ENCODE results near the gene IGFL2. TPM values are rescaled to one million over a fixed set of nuclear protein-coding genes. Genes with fewer than 3 reads are reported as not detected.

Gene IGFL2
- total RNA-seq, 2 experiments from 2014 or later, result not detected

DNA sequence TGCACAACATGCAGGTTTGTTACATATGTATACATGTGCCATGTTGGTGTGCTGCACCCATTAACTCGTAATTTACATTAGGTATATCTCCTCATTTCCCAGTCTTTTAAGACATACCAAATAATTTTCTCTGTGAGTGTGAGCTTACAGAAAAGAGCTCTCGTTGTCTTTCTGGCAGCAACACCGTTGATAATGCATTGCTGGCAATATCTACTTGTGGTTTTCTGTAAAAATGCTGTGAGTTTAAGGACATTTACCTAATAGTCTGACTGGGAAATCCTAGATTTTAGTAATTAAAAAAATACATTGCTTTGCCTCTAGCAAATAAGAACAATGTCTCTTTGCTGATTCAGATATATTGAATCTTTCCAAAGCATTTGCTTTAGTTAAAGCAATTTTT is 31.9 kb upstream of the IGFL2 start:
- H4K20me1 ChIP-seq (ENCODE audit: insufficient read depth, low read length), result no peaks in the 10 kb centered on the region
- H3K9me3 ChIP-seq (ENCODE audit: low read length), result no peaks in the 10 kb centered on the region
- no peaks in the 10 kb centered on the region for H3K36me3 ChIP-seq (ENCODE audit: insufficient read depth, low read length)
- DNase-seq (ENCODE audit: low spot score), result no peak
- no peaks in the 10 kb centered on the region for H3K79me2 ChIP-seq (ENCODE audit: insufficient read depth, low read depth, low read length)
- no peaks in the 10 kb centered on the region for H3K4me1 ChIP-seq (ENCODE audit: insufficient read depth, low read length, poor library complexity, severe bottlenecking)
- BruUV-seq (replicated peaks), result no TSS peak
- TF ChIP-seq, protein P1, sequence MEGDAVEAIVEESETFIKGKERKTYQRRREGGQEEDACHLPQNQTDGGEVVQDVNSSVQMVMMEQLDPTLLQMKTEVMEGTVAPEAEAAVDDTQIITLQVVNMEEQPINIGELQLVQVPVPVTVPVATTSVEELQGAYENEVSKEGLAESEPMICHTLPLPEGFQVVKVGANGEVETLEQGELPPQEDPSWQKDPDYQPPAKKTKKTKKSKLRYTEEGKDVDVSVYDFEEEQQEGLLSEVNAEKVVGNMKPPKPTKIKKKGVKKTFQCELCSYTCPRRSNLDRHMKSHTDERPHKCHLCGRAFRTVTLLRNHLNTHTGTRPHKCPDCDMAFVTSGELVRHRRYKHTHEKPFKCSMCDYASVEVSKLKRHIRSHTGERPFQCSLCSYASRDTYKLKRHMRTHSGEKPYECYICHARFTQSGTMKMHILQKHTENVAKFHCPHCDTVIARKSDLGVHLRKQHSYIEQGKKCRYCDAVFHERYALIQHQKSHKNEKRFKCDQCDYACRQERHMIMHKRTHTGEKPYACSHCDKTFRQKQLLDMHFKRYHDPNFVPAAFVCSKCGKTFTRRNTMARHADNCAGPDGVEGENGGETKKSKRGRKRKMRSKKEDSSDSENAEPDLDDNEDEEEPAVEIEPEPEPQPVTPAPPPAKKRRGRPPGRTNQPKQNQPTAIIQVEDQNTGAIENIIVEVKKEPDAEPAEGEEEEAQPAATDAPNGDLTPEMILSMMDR (conservative IDR thresholded peaks at IDR 0.05; ENCODE audit: low read length), result no peak
- TF ChIP-seq EZH2phosphoT487 (IDR thresholded peaks at IDR 0.05; ENCODE audit: borderline replicate concordance, low read depth, low read length), result no peak
- no peak overlapping the region for H2AFZ ChIP-seq (ENCODE audit: low read length)
- H3K4me3 ChIP-seq (ENCODE audit: low read depth, low read length, poor library complexity, severe bottlenecking), result no peak overlapping the region
- H3K4me2 ChIP-seq (ENCODE audit: low read length), result no peak overlapping the region
- ChIA-PET CTCF (ENCODE audit: unreplicated experiment) (no interaction called here), POLR2A (no interaction called here)
- intact Hi-C loops (cut with micrococcal nuclease; ENCODE audit: unreplicated experiment), result no loop called here
- no peak overlapping the region for H3K27ac ChIP-seq (ENCODE audit: low read depth, low read length, poor library complexity, severe bottlenecking)
- no peaks in the 10 kb centered on the region for H3K9me2 ChIP-seq (ENCODE audit: insufficient read depth, low read length)

DNA sequence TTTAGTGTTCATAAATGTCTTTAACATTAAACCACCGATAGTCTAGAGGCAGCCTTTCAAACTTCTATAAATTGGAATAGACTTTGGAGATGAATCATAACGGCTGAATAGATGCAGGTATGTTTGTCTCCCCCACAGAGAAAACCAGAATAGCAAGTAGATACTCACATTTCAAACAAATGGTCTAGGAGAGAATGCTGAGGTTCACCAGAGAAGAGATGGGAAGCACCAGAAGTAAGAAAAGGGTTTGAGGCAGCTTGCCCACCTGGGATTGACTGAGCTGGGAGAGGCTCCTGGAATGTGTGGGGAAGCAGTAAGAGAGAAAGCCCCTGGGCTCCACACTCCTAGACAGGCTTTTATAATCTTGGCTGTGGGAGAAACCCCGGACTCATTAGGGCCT is 29.9 kb upstream of the IGFL2 start:
- TF ChIP-seq, protein P1 (conservative IDR thresholded peaks at IDR 0.05; ENCODE audit: low read length), result no peak
- TF ChIP-seq EZH2phosphoT487 (IDR thresholded peaks at IDR 0.05; ENCODE audit: borderline replicate concordance, low read depth, low read length), result no peak
- H4K20me1 ChIP-seq (ENCODE audit: insufficient read depth, low read length), result no peaks in the 10 kb centered on the region
- no peak overlapping the region for H3K4me2 ChIP-seq (ENCODE audit: low read length)
- CTCF ChIA-PET (ENCODE audit: unreplicated experiment), result no interaction called here
- no peak overlapping the region for H2AFZ ChIP-seq (ENCODE audit: low read length)
- H3K27ac ChIP-seq (ENCODE audit: low read depth, low read length, poor library complexity, severe bottlenecking), result no peak overlapping the region
- DNase-seq (ENCODE audit: low spot score), result no peak
- intact Hi-C loops (cut with micrococcal nuclease; ENCODE audit: unreplicated experiment), result no loop called here
- no TSS peak for BruUV-seq (replicated peaks)
- H3K9me2 ChIP-seq (ENCODE audit: insufficient read depth, low read length), result no peaks in the 10 kb centered on the region
- H3K4me1 ChIP-seq (ENCODE audit: insufficient read depth, low read length, poor library complexity, severe bottlenecking), result no peaks in the 10 kb centered on the region
- POLR2A ChIA-PET, result no interaction called here
- H3K9me3 ChIP-seq (ENCODE audit: low read length), result no peaks in the 10 kb centered on the region
- no peak overlapping the region for H3K4me3 ChIP-seq (ENCODE audit: low read depth, low read length, poor library complexity, severe bottlenecking)
- no peaks in the 10 kb centered on the region for H3K79me2 ChIP-seq (ENCODE audit: insufficient read depth, low read depth, low read length)
- H3K36me3 ChIP-seq (ENCODE audit: insufficient read depth, low read length), result no peaks in the 10 kb centered on the region

DNA sequence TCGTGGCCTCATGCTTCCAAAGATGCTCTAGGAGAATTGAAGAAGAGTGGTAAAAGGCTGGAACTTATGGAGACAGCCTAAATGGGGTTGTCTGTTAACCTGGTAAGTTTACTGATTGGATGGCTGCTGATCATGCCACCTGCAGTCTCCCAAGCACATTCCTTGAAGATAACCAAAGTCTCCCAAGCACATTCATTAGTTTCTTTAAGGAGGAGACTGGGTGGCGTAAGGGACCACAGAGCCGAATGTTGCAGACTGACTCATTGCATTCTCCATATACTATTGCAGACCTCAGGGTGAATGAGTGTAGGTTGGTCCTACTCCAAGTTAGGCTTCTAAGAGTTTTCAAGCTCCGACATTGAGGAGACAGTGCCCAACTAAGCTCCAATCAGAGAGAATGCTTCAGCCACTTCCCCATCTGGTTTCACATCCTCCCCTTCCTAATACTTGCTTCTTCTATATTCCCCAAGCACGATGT is 23.4 kb upstream of the IGFL2 start, which contains the start of gene IGFL3:
IGFL3 (minus strand) TSS at position 51 of the 478 bp plus-strand sequence; CDS start at position 12, 39 bp downstream.
- Histone ChIP-seq H3K9me3 (ENCODE audit: low read length) (no peaks in the 10 kb centered on the region), H3K4me1 (ENCODE audit: insufficient read depth, low read length, poor library complexity, severe bottlenecking) (no peaks in the 10 kb centered on the region), H3K4me2 (ENCODE audit: low read length) (no peak within 1 kb of the TSS), H3K4me3 (ENCODE audit: low read depth, low read length, poor library complexity, severe bottlenecking) (no peak within 1 kb of the TSS), H3K36me3 (ENCODE audit: insufficient read depth, low read length) (no peaks in the 10 kb centered on the region), H4K20me1 (ENCODE audit: insufficient read depth, low read length) (no peaks in the 10 kb centered on the region), H3K9me2 (ENCODE audit: insufficient read depth, low read length) (no peaks in the 10 kb centered on the region), H2AFZ (ENCODE audit: low read length) (no peak within 1 kb of the TSS), H3K79me2 (ENCODE audit: insufficient read depth, low read depth, low read length) (no peaks in the 10 kb centered on the region), H3K27ac (ENCODE audit: low read depth, low read length, poor library complexity, severe bottlenecking) (no peak within 1 kb of the TSS)
- ChIA-PET CTCF (ENCODE audit: unreplicated experiment) (no interaction called here), POLR2A (interaction anchor here (0.5 kb wide), 1 partner anchor 563 kb away, joined by 4 read pairs; no protein-coding TSS in a partner anchor)
- no TSS peak for BruUV-seq (replicated peaks)
- intact Hi-C loops (cut with micrococcal nuclease; ENCODE audit: unreplicated experiment), result no loop called here
- TF ChIP-seq EZH2phosphoT487 (IDR thresholded peaks at IDR 0.05; ENCODE audit: borderline replicate concordance, low read depth, low read length), result no peak
- TF ChIP-seq, protein P1 (conservative IDR thresholded peaks at IDR 0.05; ENCODE audit: low read length), result no peak
- no peak for DNase-seq (ENCODE audit: low spot score)

Measured in OCI-LY7 (cell line).